GM11168 (cell line): ENCODE measurements around the gene ZNF469.

Source experiments
- in situ Hi-C: fragments of 300-500 bp; cut with MboI; formaldehyde crosslinking; loops from one replicate; pipeline ENCODE4 v1.12.0; 2022; ENCODE audit warnings: low sequenced_read_pairs; ENCODE audit not compliant: unreplicated experiment

The ZNF469 gene

GRCh38 chr16:88406096-88407041 is 23.6 kb downstream of the ZNF469 start:
- in situ Hi-C loops = loop anchor here (25.0 kb wide), 1 partner anchor 394 kb away; no protein-coding TSS in a partner anchor

DNA sequence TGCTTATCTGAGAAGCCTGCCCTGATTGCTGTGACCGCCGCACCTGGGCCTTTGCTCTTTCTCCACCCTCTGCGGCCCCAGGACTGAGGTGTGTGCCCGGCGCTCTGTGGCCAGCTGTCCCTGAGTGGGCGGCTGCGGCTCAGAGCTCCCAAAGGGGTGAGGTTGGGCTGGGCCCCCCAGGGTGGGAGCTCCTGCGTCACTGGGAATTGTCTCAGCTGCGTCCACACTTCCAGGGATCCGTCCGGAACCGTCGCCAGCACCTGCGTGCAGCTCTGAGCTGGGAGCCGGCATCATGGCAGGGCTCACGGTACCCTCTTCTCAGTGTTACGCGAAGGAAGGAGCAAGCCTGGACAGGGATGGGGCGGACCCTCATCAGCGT is 24.3 kb downstream of the ZNF469 start:
- in situ Hi-C loops = loop anchor here (25.0 kb wide), 1 partner anchor 395 kb away; no protein-coding TSS in a partner anchor

- in situ Hi-C loops = loop anchor here (25.0 kb wide), 1 partner anchor 396 kb away; no protein-coding TSS in a partner anchor
Observed at GRCh38 chr16:88407807-88408206, 25.0 kb downstream of the ZNF469 start.

DNA sequence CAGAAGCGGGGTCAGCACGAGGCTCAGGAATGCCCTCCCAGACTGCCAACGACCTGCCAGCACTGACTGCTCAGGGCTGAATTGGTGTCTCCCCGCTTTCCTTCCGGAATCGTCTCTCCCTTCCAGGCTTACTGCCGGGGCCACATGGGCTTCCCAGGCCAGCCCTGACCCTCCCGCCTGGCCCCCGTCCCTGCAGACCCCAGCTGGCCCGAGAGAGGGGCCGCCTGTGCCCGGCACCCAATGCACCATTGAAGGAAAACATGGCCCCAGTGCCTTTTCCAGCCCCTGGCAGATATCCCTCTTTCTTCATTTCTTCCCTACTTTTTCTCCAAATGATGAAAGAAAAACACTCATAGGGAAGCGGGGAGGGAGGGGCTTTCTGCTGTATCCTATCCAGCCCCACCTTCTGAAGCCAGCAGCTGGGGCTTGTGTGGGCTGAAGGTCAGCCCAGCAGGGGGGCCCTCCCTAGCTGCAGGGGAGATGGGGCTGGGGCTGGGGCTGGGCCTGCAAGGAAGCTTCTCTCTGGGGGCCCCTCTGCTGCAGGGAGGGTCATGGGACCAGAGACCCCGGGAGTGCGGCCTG is 25.9 kb downstream of the ZNF469 start:
- in situ Hi-C loops = loop anchor here (25.0 kb wide), 1 partner anchor 396 kb away; no protein-coding TSS in a partner anchor

GRCh38 chr16:88409296-88410065 is 26.7 kb downstream of the ZNF469 start:
- in situ Hi-C loops = loop anchor here (25.0 kb wide), 1 partner anchor 397 kb away; no protein-coding TSS in a partner anchor

GRCh38 chr16:88410297-88410968 is 27.7 kb downstream of the ZNF469 start:
- in situ Hi-C loops = loop anchor here (25.0 kb wide), 1 partner anchor 398 kb away; no protein-coding TSS in a partner anchor

- in situ Hi-C loops = loop anchor here (25.0 kb wide), 1 partner anchor 400 kb away; no protein-coding TSS in a partner anchor
Observed at GRCh38 chr16:88411951-88412576, 29.3 kb downstream of the ZNF469 start.

GRCh38 chr16:88412766-88413165 is 30.0 kb downstream of the ZNF469 start:
- in situ Hi-C loops = loop anchor here (25.0 kb wide), 1 partner anchor 400 kb away; no protein-coding TSS in a partner anchor

GRCh38 chr16:88413231-88413630 is 30.5 kb downstream of the ZNF469 start:
- in situ Hi-C loops = loop anchor here (25.0 kb wide), 1 partner anchor 401 kb away; no protein-coding TSS in a partner anchor

- in situ Hi-C loops = loop anchor here (25.0 kb wide), 1 partner anchor 401 kb away; no protein-coding TSS in a partner anchor
Observed at GRCh38 chr16:88413631-88414030, 30.9 kb downstream of the ZNF469 start.

DNA sequence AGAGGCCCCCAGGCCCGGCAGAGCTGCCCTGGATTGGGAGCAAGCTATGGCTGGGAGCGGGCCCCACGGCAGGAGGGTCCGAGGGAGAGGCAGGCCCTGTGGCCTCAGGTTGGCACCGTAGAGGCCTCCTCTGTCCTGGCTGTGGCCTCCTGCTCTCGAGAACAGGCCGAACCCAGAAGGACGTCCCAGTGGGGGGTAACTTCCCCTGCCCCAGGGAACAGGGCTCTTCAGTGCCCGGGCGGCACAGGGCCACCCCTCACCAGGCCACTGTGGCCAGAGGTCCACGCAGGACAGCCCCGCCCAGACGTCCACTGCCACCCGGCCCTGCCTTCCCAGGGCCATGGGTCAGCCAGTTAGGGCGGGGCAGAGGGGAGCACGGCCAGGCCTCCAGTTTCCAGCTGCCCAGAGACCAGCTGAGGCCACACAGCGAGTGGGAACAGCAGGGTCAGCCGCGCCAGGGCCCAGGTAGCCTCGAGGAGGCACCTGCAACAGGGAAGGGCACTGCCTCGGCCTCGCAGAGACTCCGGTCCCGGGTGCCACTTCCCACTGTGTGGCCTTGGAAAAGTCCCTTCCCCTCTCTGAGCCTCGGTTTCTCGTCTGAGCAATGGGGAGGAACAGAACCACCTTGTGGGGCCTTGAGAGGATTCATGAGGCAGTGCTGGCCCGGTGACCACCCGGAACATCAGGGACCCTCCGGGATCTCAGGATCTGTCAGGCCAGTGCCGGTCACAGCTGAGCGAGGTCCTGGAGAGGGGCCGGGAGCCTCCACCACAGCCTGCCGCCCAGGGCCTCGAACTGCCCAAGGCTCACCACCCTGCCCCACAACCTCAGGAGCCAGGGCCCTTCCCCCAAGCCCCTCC is 32.0 kb downstream of the ZNF469 start:
- in situ Hi-C loops = loop anchor here (25.0 kb wide), 1 partner anchor 402 kb away; no protein-coding TSS in a partner anchor

GRCh38 chr16:88415381-88415705 is 32.6 kb downstream of the ZNF469 start:
- in situ Hi-C loops = loop anchor here (25.0 kb wide), 1 partner anchor 403 kb away; no protein-coding TSS in a partner anchor

- in situ Hi-C loops = loop anchor here (25.0 kb wide), 1 partner anchor 404 kb away; no protein-coding TSS in a partner anchor
Observed at GRCh38 chr16:88415713-88416323, 33.1 kb downstream of the ZNF469 start.

DNA sequence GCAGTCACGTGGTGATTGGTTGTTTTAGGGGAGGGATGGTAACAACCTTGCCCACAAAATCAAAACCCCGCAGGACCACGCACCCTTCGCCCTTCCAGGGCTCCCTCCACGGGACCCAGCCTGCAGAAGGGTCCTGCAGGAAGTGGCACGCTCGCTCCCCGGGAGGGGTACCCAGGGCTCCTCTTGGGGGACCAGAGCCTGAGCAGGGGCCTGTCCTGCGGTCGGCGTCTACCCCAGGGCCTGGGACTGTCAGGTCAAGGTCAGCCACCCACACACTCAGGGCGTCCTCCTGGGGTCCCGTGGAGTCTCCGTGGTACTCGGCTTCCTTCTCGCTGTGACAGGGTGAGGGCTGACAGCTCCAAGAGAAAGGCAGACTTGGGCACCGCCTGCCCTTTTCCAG is 33.9 kb downstream of the ZNF469 start:
- in situ Hi-C loops = loop anchor here (25.0 kb wide), 1 partner anchor 404 kb away; no protein-coding TSS in a partner anchor

DNA sequence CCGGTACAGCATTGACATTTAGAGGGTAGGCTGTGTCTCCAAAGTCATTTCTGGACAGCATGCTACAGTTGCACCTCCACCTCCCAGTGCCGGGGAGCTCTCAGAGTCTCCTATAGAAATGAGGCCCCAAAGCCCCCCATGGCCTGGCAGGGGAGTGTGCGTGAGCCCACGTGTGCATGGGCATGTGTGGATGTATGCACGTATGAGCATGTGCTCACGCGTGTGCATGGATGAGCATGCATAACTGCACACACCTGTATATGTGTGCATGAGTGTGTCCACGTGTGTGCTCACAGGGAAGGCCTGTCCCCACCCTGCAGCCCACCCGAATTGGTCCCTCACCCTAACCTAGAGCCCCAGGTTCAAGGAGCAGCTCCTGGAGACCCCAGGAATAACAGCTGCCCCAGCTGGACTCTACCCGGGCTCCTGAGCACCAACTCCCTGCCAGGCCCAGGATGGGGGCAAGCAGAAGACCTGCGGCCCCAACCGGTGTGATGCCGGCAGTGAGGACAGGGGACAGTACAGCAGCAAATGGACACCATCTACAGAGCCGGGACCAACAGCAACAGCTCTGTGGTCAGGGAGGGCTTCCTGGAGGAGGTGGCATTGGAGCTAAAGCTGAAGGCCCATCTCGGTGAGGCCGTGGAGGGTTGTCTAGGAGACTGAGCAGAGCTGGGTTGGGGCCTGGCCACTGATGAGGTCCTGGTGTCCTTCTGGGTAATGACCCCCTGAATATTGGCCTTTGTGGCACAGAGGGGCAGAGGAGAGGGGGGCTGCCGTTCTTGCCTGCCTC is 35.1 kb downstream of the ZNF469 start:
- in situ Hi-C loops = loop anchor here (25.0 kb wide), 1 partner anchor 406 kb away; no protein-coding TSS in a partner anchor

DNA sequence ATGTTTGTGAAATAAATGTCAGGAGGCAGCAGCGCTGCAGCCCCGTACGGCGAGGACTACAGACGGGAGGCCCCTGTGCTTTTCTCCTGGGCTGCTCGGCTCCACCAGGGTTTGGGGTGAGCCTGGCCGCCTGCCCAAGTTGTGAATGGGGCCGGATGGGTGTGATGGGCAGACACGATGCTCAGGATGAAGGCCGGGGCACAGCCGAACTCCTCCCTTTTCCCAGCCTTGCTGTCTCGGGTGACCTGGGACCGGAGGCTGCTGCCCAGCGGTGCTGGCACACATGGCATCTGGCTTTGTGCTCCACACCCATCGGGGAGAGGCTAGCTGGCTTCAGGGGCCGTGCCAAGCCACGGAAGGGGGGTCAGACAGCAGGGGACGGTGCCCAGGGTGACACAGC is 36.1 kb downstream of the ZNF469 start:
- in situ Hi-C loops = loop anchor here (25.0 kb wide), 1 partner anchor 407 kb away; no protein-coding TSS in a partner anchor

DNA sequence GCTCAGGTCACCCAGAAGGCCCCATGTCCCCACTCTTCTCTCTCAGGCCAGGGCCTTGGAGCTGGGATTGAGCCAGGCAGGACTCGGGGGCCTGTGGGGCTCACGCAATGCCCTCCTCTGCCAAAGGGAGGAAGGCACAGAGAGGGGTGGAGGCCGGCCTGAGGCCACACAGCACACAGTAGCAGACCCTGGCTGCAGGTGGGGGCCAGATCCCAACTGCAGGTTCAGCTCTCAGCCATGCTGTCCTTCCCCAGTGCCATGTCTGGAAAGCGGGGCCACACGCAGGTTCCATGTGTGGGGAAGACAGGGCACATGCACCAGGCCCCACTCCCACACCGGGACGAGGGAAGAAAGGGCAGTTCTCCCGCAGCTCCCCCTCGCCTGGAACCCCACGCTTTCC is 37.0 kb downstream of the ZNF469 start:
- in situ Hi-C loops = loop anchor here (25.0 kb wide), 1 partner anchor 407 kb away; no protein-coding TSS in a partner anchor
